ENCODE results near the gene SKA3. TPM values are rescaled to one million over a fixed set of nuclear protein-coding genes. Genes with fewer than 3 reads are reported as not detected.

The SKA3 gene
- total RNA-seq, 1 experiment from 2014 or later = 42.1 TPM

GRCh38 chr13:21176982-21177284 lies 581 bp upstream of the SKA3 start (continued):
- TF ChIP-seq STAT6 (CRISPR knock-in tag; conservative IDR thresholded peaks at IDR 0.05; ENCODE audit: low read depth) (no peak), MAX (CRISPR knock-in tag; IDR thresholded peaks at IDR 0.05) (no peak; the same call in 1 of the 2 replicates), ZSCAN18 (CRISPR knock-in tag; IDR thresholded peaks at IDR 0.05) (no peak), FOXP4 (CRISPR knock-in tag; IDR thresholded peaks at IDR 0.05) (no peak), GTF2I (CRISPR knock-in tag; conservative IDR thresholded peaks at IDR 0.05) (no peak), ETV6 (CRISPR knock-in tag; IDR thresholded peaks at IDR 0.05) (no peak), IRF2 (CRISPR knock-in tag; IDR thresholded peaks at IDR 0.05; ENCODE audit: borderline replicate concordance, low read depth) (no peak), SP1 (CRISPR knock-in tag; conservative IDR thresholded peaks at IDR 0.05) (no peak), ZNF121 (CRISPR knock-in tag; IDR thresholded peaks at IDR 0.05) (no peak), AFF4 (CRISPR knock-in tag; IDR thresholded peaks at IDR 0.05; ENCODE audit: borderline replicate concordance) (no peak), TEAD4 (CRISPR knock-in tag; IDR thresholded peaks at IDR 0.05) (0 out of 2 replicates have a peak, but pooled peaks have one; percentile 88), ARID4B (CRISPR knock-in tag; IDR thresholded peaks at IDR 0.05; ENCODE audit: borderline replicate concordance) (no peak; the same call in 1 of the 2 replicates), E2F4 (CRISPR knock-in tag; IDR thresholded peaks at IDR 0.05; ENCODE audit: borderline replicate concordance, low read depth) (no peak)

Measured in WTC11 (cell line).